Activated T-cell treated with anti-CD3 and anti-CD28 coated beads, Interleukin-2, amount 50 U/mL, for 1 hour (primary cell): Measurements from ENCODE around the gene FNTB.

ENCODE experiments used
- DNase-seq: peaks from one replicate; pipeline ENCODE4 v3.0.0-alpha.2; 2020

Gene FNTB

GRCh38 chr14:64983439-64984310, 3.0 kb upstream of the FNTB start:
- no peak for DNase-seq

GRCh38 chr14:64987438-64987767, 708 bp downstream of the FNTB start:
- DNase-seq: no peak

GRCh38 chr14:64990296-64990695, 3.6 kb downstream of the FNTB start:
- no peak for DNase-seq

- DNase-seq: no peak
These were observed 4.2 kb downstream of the FNTB start for GRCh38 chr14:64990939-64991338.

DNA sequence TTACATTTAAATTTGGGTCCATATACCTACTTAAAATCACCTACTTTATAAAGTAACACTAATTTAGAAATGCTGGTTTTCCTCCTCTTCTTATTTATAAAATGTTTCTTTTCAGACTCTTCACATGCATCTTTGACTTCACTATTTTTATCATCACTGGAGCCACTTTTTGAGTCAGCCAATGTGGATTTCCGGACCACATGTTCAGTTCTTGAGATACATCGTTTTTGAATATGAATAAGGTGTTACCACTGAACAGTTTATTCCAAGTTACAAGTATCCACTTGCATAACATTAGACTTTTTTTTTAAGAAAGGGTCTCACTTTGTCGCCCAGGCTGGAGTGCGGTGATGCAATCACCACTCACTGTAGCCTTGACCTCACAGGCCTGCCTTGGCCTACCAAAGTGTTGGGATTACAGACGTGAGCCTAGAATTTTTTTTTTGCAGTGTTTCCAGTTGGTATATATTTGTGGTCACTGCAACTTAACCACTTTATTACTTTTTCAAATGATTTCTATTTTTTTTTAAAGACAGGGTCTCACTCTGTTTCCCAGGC, 5.7 kb downstream of the FNTB start:
- no peak for DNase-seq

- DNase-seq: no peak
These were observed 6.7 kb downstream of the FNTB start for GRCh38 chr14:64993266-64993930.

- DNase-seq: no peak
These were observed 7.8 kb downstream of the FNTB start for GRCh38 chr14:64994540-64994939.

DNA sequence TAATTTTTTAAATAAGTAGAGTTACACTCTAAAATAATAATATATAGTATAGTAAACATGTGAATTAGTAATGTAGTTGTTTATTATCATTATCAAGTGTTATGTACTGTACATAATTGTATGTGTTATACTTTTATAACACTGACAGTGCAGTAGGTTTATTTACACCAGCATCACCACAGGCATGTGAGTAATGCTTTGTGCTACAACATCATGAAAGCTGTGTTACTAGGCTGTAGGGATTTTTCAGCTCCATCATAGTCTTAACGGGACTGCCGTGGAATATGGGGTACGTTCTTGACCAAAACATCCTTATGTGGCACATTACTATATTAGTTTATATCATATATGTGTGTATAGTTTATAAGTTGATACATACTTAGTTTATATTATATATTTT, 8.6 kb downstream of the FNTB start:
- no peak for DNase-seq

GRCh38 chr14:64997108-64997794, 10.6 kb downstream of the FNTB start:
- DNase-seq: no peak

- DNase-seq: no peak
These were observed 11.8 kb downstream of the FNTB start for GRCh38 chr14:64998455-64998931.

GRCh38 chr14:65000898-65001591, 14.3 kb downstream of the FNTB start:
- no peak for DNase-seq

DNA sequence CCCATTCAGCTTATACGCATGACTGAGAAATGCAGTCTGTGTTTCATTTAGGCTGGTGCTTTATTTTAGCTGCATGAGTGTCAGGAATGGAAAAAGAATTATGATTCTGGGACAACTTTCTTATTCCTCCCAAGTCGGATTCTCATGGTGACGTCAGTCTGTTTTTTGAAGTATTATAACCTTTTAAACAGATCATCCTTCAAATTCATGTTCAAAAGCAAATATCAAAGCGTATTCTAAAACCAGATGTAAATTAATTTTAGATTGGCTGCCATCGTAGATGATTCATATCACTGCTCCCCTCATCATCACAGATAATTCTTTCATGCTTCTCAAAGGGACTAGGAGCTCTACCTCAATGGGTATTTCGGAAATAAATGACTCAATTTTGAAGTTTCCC, 15.0 kb downstream of the FNTB start:
- DNase-seq: no peak

- DNase-seq: no peak
These were observed 16.0 kb downstream of the FNTB start for GRCh38 chr14:65002586-65003210.

DNA sequence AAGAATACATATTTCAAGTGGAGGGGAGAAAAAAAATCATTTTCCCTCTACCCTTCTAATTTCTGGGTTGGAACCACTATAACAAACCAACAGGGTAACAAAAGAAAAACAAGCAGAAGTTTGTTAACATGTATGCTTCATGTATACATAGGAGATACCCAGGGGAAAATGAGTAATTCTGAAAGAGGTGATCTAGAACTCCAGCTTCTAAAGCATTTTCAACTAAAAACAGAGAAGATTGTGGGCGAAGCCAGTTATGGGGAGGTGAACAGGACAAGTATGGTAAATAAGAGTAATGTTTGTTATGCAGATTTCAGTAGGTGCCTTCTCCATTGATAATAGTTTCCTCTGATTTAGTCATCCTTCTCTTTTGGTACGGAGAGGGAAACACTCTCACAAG, 16.7 kb downstream of the FNTB start:
- DNase-seq: no peak

- DNase-seq: no peak
These were observed 19.6 kb downstream of the FNTB start for GRCh38 chr14:65006261-65006721.

DNA sequence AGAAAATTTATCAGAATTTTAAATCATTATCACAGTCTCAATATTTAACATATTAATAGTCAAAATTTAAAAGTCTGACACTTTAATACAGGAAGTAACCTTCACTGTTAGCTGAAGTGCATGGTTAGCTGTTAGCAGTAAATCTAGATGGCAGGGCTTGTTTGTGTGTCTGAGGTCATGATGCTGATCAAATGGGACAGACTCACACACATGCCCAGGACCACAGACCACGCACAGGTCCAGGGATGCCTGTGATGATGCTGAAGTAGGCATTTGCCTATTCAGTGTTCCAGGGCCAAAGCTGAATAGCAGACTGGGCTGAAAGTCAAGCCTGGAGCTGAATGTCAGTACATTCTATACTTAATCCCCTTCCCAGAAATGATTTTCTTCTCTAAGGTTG, 20.5 kb downstream of the FNTB start:
- no peak for DNase-seq

DNA sequence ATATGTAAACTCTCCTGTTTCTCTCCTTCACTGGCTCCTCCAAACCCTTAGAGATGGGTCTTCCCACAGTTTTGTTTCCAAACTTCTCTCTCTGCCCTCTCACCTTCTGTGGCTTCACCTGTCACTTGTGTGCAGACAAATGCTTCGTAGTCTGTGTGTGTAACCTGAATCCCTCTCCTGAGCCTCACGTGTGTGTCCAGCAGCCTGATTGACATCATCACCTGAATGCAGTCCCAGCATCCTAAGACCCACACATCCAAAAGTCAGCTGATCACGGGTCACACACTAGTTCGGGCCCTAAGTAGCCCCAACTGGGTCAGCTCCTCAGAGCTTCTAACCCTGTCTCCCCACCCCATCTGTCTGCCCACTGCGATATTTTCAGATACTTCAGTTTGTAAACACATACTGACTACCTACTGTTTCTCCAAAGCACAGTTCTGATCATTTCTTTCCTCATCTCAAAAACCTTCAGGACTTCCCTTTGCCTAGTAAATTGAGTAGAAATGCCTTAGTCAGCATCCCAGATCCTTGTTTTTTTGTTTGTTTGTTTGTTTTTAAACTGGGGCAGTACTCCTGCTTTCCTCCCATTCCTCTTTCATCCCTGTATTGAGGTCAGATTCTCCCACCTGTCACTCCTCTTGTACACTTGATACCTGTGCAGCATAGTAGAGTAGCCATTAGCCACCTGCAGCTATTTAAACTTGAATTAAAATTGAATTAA, 23.7 kb downstream of the FNTB start:
- no peak for DNase-seq

GRCh38 chr14:65011538-65011937, 24.8 kb downstream of the FNTB start:
- DNase-seq: no peak

GRCh38 chr14:65012353-65012752, 25.7 kb downstream of the FNTB start:
- DNase-seq: no peak

DNA sequence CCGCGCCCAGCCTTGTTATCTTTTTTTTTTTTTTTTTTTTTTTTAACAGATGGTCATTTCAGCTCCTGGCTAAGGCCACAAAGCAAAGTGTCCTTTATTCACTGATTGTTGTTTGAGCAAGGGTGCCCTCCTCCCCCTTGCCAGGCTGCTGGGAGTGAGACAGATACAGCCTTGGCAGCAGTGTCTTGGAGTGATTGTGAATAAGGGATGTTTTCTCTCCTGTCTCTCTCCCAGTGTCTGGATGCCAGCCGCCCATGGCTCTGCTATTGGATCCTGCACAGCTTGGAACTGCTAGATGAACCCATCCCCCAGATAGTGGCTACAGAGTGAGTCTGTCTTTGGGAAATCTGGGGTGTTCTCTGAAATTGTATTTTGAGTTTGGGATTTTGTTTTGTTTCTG, 28.7 kb downstream of the FNTB start:
- no peak for DNase-seq

- DNase-seq: no peak
These were observed 29.8 kb downstream of the FNTB start for GRCh38 chr14:65016471-65016870.
